H7 (cell line): Measurements from ENCODE around the gene ADD3. TPM values are rescaled to one million over a fixed set of nuclear protein-coding genes. Genes with fewer than 3 reads are reported as not detected.
A peak's percentile ranks its signal among the peaks of the same experiment; 100 is the strongest.

Experiments
- DNase-seq: peaks from one replicate; pipeline ENCODE4 v3.0.0; 2012
- H3K27me3 ChIP-seq: 2 replicates; pipeline ENCODE4 v1.6.0; 2011; ENCODE audit warnings: mild to moderate bottlenecking, low read length; ENCODE audit not compliant: control insufficient read depth, insufficient read depth
- H3K36me3 ChIP-seq: replicated peaks from 2 replicates; pipeline ENCODE4 v1.5.1; 2011; ENCODE audit warnings: low read length; ENCODE audit not compliant: control insufficient read depth, insufficient read depth
- H3K4me3 ChIP-seq: 2 replicates; pipeline ENCODE4 v1.5.1; 2011; ENCODE audit warnings: low read depth, mild to moderate bottlenecking, control low read depth, low read length, moderate library complexity; ENCODE audit not compliant: insufficient read depth
- total RNA-seq: library from RNA; depleted of rRNA; stranded (reverse); fragments of >200 nt; shearing (Covaris generic); gene quantifications from 2 replicates; pipeline ENCODE4 v1.2.3, GENCODE V29; 2014

The ADD3 gene
- total RNA-seq, 1 experiment from 2014 or later = 82.4 TPM

GRCh38 chr10:110006358-110007160 lies 1.2 kb upstream of the ADD3 start:
- Histone ChIP-seq H3K4me3 (peak overlapping the region; percentile 57), H3K27me3 (no peaks in the 10 kb centered on the region), H3K36me3 (no peaks in the 10 kb centered on the region)
- DNase-seq = peak; percentile 21

DNA sequence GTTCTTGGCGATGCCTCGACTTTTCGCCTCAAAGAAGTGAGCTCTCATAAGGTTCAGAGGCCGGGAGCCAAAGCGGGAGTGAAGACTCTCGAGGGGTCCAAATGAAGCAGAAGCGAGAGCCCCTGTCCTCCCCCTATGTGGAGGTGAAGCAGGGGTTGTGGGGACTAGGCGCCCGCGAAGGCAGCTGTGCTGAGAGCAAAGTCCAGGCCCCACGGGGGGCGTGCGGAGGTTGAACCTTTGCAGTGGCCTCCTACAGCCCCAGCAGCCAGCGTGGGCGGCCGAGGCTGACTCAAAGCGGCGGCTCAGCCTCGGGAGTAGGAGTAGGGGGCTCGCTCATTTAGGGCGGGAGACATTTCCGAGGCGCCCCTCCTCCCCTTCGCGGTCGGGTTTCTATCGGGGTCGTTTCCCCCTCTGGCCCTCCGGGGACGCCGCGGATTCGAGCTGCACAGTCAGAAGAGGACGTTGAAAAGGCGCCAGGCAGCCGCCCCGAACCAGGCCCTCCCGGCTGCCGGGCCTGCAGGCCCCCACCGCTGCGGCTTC lies 553 bp upstream of the ADD3 start:
- H3K36me3 ChIP-seq = no peaks in the 10 kb centered on the region
- no peaks in the 10 kb centered on the region for H3K27me3 ChIP-seq
- H3K4me3 ChIP-seq = peak overlapping the region; percentile 57
- no peak for DNase-seq

DNA sequence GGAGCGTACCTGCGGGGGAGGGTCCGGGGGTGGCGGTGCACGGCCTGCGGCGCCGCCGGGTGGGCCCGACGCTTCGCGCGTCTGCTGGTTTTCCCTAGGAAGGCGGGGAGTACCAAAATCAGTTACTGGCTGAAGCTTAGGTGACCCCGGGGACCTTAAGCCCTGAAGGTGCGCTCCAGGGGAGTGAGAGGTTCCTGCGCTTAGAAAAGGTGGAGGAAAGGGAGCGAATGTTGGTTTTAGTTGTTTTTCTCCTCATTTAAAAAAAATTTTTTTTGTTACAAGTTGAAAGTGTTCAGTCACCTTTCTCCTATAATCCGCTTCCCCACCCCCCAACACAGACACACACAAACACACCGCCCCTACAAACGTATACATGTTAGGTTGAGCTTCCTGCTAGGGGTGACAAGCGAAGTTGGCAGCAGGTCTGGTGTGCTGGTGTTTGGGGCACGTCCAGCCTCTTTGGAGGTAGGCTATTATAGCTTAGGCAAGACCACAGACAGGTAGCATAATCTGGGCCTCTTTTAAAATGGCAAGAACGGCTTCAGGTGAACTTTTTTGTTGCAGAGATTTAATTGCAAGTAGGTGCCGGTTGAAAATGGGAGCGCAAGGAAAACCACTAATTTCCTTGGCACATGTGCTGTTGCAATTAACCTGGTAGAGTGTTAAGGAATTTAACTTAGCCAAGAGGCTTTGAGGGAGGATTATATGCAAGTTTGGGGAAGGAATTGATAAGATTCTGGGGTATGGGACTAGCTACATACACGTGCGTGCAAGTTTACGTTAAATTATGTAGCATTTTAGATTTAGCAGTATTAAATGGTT lies 945 bp downstream of the ADD3 start:
- DNase-seq = no peak
- no peaks in the 10 kb centered on the region for H3K27me3 ChIP-seq
- peak overlapping the region; percentile 76 for H3K4me3 ChIP-seq
- no peaks in the 10 kb centered on the region for H3K36me3 ChIP-seq

DNA sequence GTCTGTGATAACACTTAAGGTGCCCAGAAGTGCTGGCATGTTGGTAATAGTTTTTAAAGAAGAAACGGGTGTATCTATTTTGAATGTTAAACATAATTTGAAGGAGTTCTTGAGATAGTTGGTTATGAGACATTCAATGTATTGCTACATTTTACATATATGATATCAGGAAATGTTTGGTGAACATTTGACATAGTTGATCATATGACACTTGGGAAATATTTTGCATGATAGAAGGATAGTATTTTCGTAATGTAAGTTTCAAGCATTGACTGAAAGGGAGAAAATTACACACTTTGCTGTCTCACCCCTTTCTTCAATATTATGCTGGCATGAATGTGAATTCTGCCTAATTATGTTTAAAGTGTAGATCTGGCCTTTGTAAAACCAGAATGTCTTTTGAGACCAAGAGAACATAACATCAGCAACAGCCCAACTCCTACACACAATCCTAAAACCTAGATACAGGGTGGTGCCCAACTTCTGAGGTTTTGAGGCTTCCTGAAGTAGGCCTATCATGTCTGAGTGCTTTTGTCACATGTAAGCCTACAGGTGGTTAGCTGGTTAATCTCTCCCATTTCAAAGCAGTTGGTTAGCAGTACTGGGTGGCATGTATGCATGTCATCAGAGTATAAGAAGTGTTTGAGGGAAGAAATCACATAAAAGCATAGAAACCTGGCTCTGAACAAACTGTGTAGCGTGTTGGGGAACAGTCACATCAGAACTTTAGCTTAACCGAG lies 2.1 kb downstream of the ADD3 start:
- Histone ChIP-seq H3K4me3 (no peak overlapping the region), H3K36me3 (no peaks in the 10 kb centered on the region), H3K27me3 (no peaks in the 10 kb centered on the region)
- DNase-seq = no peak

GRCh38 chr10:110010486-110011378 lies 2.9 kb downstream of the ADD3 start:
- no peaks in the 10 kb centered on the region for H3K36me3 ChIP-seq
- DNase-seq = no peak
- no peaks in the 10 kb centered on the region for H3K27me3 ChIP-seq
- no peak overlapping the region for H3K4me3 ChIP-seq

GRCh38 chr10:110011681-110012080 lies 3.9 kb downstream of the ADD3 start:
- Histone ChIP-seq H3K4me3 (no peak overlapping the region), H3K27me3 (no peaks in the 10 kb centered on the region), H3K36me3 (no peaks in the 10 kb centered on the region)
- DNase-seq = no peak

DNA sequence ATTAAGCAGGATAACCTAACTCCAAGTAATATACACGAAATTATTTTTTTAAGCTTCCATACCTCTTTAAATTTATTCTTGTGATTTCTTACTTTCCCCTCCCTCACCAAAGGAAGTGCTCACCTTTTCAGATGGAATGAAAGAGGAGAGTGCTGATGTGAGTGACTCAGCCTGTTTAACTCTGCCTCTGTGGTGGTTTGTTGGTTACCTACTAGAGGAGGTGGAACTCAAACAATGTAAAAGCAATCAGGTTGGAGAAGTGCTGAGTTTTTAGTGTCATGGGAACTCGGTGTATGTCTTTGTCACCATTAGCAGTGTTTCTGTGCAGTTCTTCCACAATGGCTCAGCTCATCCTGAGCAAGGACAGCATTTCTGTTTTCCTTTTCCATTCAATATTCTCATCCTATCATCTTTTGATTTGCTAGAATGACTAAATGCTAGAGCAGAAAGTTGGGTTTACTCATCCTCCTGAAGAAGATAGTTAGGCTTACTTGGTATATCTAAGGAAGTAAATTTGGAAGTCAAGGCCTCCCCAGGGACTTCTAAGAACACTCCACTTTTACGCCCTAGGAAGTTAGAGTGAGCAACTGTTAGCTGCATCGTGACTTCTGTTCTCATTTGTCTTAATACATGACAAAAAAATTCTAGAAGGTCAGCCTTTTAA lies 6.0 kb downstream of the ADD3 start:
- Histone ChIP-seq H3K4me3 (no peak overlapping the region), H3K27me3 (no peaks in the 10 kb centered on the region), H3K36me3 (no peaks in the 10 kb centered on the region)
- DNase-seq = peak; percentile 31

GRCh38 chr10:110016039-110016438 lies 8.3 kb downstream of the ADD3 start:
- H3K27me3 ChIP-seq = no peaks in the 10 kb centered on the region
- DNase-seq = peak; percentile 47
- H3K4me3 ChIP-seq = no peak overlapping the region

DNA sequence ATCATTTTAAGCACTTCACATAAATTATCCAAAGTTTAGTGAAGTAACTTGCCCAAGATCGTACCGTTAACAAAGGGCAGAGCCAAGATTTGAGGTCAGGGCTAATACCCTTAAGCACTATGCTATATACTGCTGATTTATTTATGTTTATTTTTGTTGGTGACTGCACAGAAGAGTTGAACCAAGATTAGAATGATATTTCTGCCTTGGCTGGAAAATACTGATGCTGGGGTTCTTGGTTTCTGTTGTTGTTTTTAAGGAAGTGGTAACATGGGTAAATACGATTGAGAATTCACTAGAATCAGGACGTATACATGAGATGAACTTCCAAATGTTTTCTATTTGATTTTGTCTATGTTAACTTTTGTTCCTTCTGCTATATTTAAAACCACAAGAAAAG lies 9.3 kb downstream of the ADD3 start:
- no peak for DNase-seq
- Histone ChIP-seq H3K36me3 (no peaks in the 10 kb centered on the region), H3K27me3 (no peaks in the 10 kb centered on the region), H3K4me3 (no peak overlapping the region)

More at GRCh38 chr10:110016039-110016438, 8.3 kb downstream of the ADD3 start:
- no peaks in the 10 kb centered on the region for H3K36me3 ChIP-seq

DNA sequence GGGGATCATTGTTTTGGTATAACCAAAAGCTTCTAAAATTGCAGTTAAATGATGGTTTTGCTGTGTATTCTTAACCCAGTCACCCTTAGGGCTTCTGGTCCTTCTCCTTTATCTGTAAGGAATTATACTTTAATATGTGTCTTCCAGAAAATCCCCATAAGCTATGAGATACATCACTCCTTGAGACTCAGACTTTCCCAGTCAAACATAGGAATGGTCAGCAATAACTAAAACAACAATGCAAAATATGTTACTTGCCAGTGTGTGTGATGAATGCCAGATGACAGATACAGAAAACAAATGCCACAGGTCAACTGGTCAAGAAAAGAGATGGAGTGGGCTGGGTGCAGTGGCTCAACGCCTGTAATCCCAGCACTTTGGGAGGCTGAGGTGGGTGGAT lies 10.1 kb downstream of the ADD3 start:
- Histone ChIP-seq H3K4me3 (no peak overlapping the region), H3K27me3 (no peaks in the 10 kb centered on the region), H3K36me3 (no peaks in the 10 kb centered on the region)
- no peak for DNase-seq

- no peaks in the 10 kb centered on the region for H3K36me3 ChIP-seq
- DNase-seq = no peak
- no peak overlapping the region for H3K4me3 ChIP-seq
- no peaks in the 10 kb centered on the region for H3K27me3 ChIP-seq
Measured at GRCh38 chr10:110020265-110020664, 12.5 kb downstream of the ADD3 start.

- H3K4me3 ChIP-seq = no peak overlapping the region
- no peaks in the 10 kb centered on the region for H3K27me3 ChIP-seq
- no peak for DNase-seq
Measured at GRCh38 chr10:110022716-110023504, 15.1 kb downstream of the ADD3 start.

More at GRCh38 chr10:110022716-110023504, 15.1 kb downstream of the ADD3 start:
- no peaks in the 10 kb centered on the region for H3K36me3 ChIP-seq
